AG04450 (cell line): Measurements from ENCODE around the gene KCNIP4. TPM values are rescaled to one million over a fixed set of nuclear protein-coding genes. Genes with fewer than 3 reads are reported as not detected.

Source experiments
- CTCF ChIA-PET: fragments of 300-600, 350-600 bp; formaldehyde crosslinking; extraction: SDS; loops from one replicate; lab custom pipeline; 2022; ENCODE audit warnings: antibody characterized with exemption, inconsistent platforms; lab: Charles Lee
- POLR2A ChIA-PET: fragments of 350-600 bp; formaldehyde crosslinking; extraction: SDS; loops from one replicate; lab custom pipeline; 2021; ENCODE audit warnings: antibody characterized with exemption, inconsistent platforms; lab: Yijun Ruan, JAX
- DNase-seq: peaks from one replicate; pipeline ENCODE4 v3.0.0-alpha.2; 2011; ENCODE audit warnings: low read depth, low spot score
- H3K27ac ChIP-seq: one replicate; pipeline ENCODE4 v1.5.1; 2012; ENCODE audit warnings: low read depth, low read length, control low read depth
- H3K27me3 ChIP-seq: one replicate; pipeline ENCODE4 v1.6.0; 2012; ENCODE audit warnings: low read length; ENCODE audit not compliant: control insufficient read depth, insufficient read depth
- H3K4me3 ChIP-seq: 2 replicates; pipeline ENCODE4 v1.5.1; 2011; ENCODE audit warnings: mild to moderate bottlenecking, low read depth, low read length, control low read depth
- H3K9me3 ChIP-seq: 2 replicates; pipeline ENCODE4 v1.5.1; 2012; ENCODE audit warnings: low read length; ENCODE audit not compliant: control insufficient read depth, insufficient read depth
- polyA plus RNA-seq: library from polyadenylated mRNA; depleted of rRNA; stranded (reverse); fragments of >200 nt; gene quantifications from 2 replicates; pipeline ENCODE4 v1.2.3, GENCODE V29; 2011
- TF ChIP-seq, protein P1 (sequence below): IDR thresholded peaks from 2 replicates; pipeline ENCODE4 v1.5.1; 2011; ENCODE audit warnings: low read depth, low read length, control low read depth, inconsistent platforms

The KCNIP4 gene
- polyA plus RNA-seq, 1 experiment: not detected

DNA sequence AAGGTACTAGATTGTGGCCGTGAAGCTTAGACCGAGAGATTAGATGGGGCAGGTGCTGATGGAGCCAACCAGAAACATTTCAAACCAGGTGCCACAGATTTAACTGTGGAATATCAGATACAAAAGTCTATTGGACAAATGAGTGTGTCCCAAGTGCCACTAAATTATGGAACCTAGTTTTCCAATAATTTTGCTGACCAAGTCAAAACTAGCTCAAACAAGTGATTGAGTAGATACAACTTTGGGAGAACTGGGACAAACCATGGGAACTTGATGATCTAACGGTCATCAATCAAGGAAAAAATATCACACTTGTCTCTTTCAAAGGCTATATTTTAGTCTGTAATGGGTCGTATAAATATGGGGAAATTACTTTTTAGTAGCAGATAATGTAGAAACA is 562.9 kb downstream of the KCNIP4 start:
- ChIA-PET POLR2A (no interaction called here), CTCF (no interaction called here)
- TF ChIP-seq, protein P1, sequence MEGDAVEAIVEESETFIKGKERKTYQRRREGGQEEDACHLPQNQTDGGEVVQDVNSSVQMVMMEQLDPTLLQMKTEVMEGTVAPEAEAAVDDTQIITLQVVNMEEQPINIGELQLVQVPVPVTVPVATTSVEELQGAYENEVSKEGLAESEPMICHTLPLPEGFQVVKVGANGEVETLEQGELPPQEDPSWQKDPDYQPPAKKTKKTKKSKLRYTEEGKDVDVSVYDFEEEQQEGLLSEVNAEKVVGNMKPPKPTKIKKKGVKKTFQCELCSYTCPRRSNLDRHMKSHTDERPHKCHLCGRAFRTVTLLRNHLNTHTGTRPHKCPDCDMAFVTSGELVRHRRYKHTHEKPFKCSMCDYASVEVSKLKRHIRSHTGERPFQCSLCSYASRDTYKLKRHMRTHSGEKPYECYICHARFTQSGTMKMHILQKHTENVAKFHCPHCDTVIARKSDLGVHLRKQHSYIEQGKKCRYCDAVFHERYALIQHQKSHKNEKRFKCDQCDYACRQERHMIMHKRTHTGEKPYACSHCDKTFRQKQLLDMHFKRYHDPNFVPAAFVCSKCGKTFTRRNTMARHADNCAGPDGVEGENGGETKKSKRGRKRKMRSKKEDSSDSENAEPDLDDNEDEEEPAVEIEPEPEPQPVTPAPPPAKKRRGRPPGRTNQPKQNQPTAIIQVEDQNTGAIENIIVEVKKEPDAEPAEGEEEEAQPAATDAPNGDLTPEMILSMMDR: no peak

DNA sequence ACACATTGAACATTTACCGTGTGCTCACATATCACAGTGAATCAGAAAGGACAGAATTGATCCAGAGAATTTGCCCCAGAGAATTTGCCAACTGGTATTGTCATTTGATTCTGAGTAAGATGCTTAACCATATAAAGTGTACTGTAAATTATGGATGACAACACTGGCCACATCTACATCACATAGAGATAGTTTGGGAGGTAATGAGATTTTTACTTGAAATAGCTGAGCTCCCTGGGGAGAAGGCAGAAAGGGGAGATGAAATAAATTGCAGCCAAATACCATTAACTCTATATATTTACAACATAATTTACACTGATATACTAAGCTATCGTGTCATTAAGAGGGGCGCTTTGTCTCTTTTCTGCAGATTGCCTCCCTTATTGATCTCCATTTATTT is 564.0 kb downstream of the KCNIP4 start:
- no peak overlapping the region for H3K4me3 ChIP-seq
- ChIA-PET POLR2A (no interaction called here), CTCF (no interaction called here)
- no peak overlapping the region for H3K27ac ChIP-seq
- DNase-seq: no peak
- TF ChIP-seq, protein P1: no peak
- no peaks in the 10 kb centered on the region for H3K27me3 ChIP-seq
- peaks cover 2% of the 10 kb centered on the region; the same call in 1 of the 2 replicates for H3K9me3 ChIP-seq

More for the DNA sequence above, 562.9 kb downstream of the KCNIP4 start:
- no peaks in the 10 kb centered on the region for H3K27me3 ChIP-seq
- H3K4me3 ChIP-seq: no peak overlapping the region
- DNase-seq: no peak
- no peak overlapping the region for H3K27ac ChIP-seq
- peaks cover 2% of the 10 kb centered on the region; the same call in 1 of the 2 replicates for H3K9me3 ChIP-seq

DNA sequence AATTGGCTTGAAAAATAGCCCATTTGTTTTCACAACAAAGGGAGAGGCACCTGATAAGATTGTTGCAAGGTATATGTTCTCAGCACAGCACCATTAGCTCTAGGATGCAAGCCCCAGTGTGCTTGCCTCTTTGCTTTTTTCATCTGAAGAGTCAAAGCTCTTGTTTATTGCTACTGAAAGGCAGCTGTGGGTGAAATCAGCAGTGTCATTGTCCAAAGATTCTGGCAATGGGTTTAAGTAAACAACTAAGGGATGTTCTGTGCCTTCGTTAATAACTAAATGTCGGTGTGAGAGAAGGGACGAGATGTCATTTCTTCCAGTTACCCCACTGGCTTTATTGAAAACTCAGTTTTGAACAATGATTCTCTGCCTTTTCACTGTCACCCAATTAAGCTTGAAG is 567.7 kb downstream of the KCNIP4 start:
- no peaks in the 10 kb centered on the region for H3K27me3 ChIP-seq
- POLR2A ChIA-PET: no interaction called here
- H3K4me3 ChIP-seq: no peak overlapping the region
- no peaks in the 10 kb centered on the region; the same call in 1 of the 2 replicates for H3K9me3 ChIP-seq
- DNase-seq: no peak
- TF ChIP-seq, protein P1: no peak
- no peak overlapping the region for H3K27ac ChIP-seq
- CTCF ChIA-PET: no interaction called here

DNA sequence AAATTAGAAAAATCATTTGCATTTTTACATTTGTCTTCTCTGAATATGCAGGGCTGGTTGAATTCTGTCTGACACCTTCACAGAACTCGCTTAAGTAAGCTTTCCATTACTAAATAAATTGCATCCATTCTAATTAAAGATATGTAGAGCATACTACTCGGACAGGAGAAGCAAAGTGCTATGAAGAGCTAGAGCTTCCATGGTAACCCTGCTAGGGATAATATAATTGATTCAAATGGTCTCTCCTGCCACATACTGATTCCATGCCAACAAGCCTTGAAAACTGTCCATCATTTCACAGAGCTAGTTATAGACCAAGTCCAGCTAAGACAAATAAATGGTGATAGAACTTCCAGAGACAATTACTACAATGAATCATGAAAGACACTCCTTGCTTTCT is 571.5 kb downstream of the KCNIP4 start:
- Histone ChIP-seq H3K9me3 (no peaks in the 10 kb centered on the region; the same call in 1 of the 2 replicates), H3K27me3 (no peaks in the 10 kb centered on the region), H3K4me3 (no peak overlapping the region), H3K27ac (no peak overlapping the region)
- TF ChIP-seq, protein P1: no peak
- DNase-seq: no peak
- ChIA-PET CTCF (interaction anchor here (0.6 kb wide), 1 partner anchor 122 kb away, joined by 4 read pairs; no protein-coding TSS in a partner anchor), POLR2A (no interaction called here)

DNA sequence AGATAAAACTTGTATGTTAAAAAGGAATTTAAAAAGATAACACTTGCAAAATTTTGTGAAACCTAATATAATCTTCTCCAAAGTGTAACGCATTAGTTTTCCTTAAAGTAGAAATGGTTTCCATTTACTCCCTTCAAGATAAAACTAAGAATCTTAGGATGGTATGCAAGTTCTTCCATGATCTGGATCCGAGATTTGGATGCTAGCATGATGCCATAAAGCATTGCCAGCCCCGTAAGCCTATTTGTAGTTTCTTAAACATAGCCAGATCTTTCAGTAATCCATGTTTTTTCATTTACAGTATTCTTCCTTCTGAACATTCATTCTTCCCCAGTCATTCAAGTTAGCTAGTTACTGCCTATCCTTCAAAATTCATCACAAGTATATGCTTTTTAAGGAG is 572.4 kb downstream of the KCNIP4 start:
- Histone ChIP-seq H3K4me3 (no peak overlapping the region), H3K9me3 (no peaks in the 10 kb centered on the region; the same call in 1 of the 2 replicates), H3K27ac (no peak overlapping the region), H3K27me3 (no peaks in the 10 kb centered on the region)
- no peak for DNase-seq
- TF ChIP-seq, protein P1: no peak
- CTCF ChIA-PET: no interaction called here
- POLR2A ChIA-PET: no interaction called here
